Liver (tissue), 3 donors: ENCODE results near the gene GRID2IP.

Source experiments
- ATF3 ChIP-seq: IDR thresholded peaks from 2 replicates; pipeline ENCODE4 v1.6.1; 2016; ENCODE audit warnings: antibody characterized with exemption
- EGR1 ChIP-seq, 2 donors: IDR thresholded peaks; 2 replicates each; pipeline ENCODE4 v1.6.1; 2016 to 2018; ENCODE audit warnings: antibody characterized with exemption in 2 of 2, low read depth in 2 of 2
- HNF4A ChIP-seq, 2 donors: conservative IDR thresholded peaks; 2 replicates each; pipeline ENCODE4 v1.6.1; 2016; ENCODE audit warnings: antibody characterized with exemption in 2 of 2, mild to moderate bottlenecking in 2 of 2
- JUND ChIP-seq, 2 donors: IDR thresholded peaks; 2 replicates each; pipeline ENCODE4 v1.6.1; 2016; ENCODE audit warnings: antibody characterized with exemption in 2 of 2
- MAX ChIP-seq: IDR thresholded peaks from 2 replicates; pipeline ENCODE4 v1.6.1; 2016; ENCODE audit warnings: antibody characterized with exemption
- NR2F2 ChIP-seq: IDR thresholded peaks from 2 replicates; pipeline ENCODE4 v1.6.1; 2016; ENCODE audit warnings: antibody characterized with exemption
- RAD21 ChIP-seq, 2 donors: IDR thresholded peaks; 2 replicates each; pipeline ENCODE4 v1.6.1; 2016; ENCODE audit warnings: antibody characterized with exemption in 2 of 2, mild to moderate bottlenecking in 2 of 2
- SP1 ChIP-seq: IDR thresholded peaks from 2 replicates; pipeline ENCODE4 v1.6.1; 2018; ENCODE audit warnings: antibody characterized with exemption, mild to moderate bottlenecking
- TAF1 ChIP-seq: conservative IDR thresholded peaks from 2 replicates; pipeline ENCODE4 v1.6.1; 2016; ENCODE audit warnings: antibody characterized with exemption, mild to moderate bottlenecking
- YY1 ChIP-seq: IDR thresholded peaks from 2 replicates; pipeline ENCODE4 v1.6.1; 2016; ENCODE audit warnings: antibody characterized with exemption, mild to moderate bottlenecking
- TF ChIP-seq, protein P1 (sequence below): IDR thresholded peaks from 2 replicates; pipeline ENCODE4 v1.6.1; 2016; ENCODE audit warnings: antibody characterized with exemption
- TF ChIP-seq, protein P2 (sequence below): fragments of 150-350 bp; IDR thresholded peaks from 2 replicates; pipeline ENCODE4 v1.5.1; 2017; ENCODE audit warnings: improper control_type of control experiment, low read depth, low read length; ENCODE audit not compliant: missing input control
- TF ChIP-seq, protein P3 (sequence below): IDR thresholded peaks from 2 replicates; pipeline ENCODE4 v1.6.1; 2016; ENCODE audit warnings: antibody characterized with exemption, mild to moderate bottlenecking
- donor health status: healthy.
- donor health status: healthy.

GRCh38 chr7:6588566-6588965, 37.3 kb upstream of the GRID2IP start:
- TF ChIP-seq, protein P1, sequence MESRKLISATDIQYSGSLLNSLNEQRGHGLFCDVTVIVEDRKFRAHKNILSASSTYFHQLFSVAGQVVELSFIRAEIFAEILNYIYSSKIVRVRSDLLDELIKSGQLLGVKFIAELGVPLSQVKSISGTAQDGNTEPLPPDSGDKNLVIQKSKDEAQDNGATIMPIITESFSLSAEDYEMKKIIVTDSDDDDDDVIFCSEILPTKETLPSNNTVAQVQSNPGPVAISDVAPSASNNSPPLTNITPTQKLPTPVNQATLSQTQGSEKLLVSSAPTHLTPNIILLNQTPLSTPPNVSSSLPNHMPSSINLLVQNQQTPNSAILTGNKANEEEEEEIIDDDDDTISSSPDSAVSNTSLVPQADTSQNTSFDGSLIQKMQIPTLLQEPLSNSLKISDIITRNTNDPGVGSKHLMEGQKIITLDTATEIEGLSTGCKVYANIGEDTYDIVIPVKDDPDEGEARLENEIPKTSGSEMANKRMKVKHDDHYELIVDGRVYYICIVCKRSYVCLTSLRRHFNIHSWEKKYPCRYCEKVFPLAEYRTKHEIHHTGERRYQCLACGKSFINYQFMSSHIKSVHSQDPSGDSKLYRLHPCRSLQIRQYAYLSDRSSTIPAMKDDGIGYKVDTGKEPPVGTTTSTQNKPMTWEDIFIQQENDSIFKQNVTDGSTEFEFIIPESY, result no peak
- TF ChIP-seq, protein P2, sequence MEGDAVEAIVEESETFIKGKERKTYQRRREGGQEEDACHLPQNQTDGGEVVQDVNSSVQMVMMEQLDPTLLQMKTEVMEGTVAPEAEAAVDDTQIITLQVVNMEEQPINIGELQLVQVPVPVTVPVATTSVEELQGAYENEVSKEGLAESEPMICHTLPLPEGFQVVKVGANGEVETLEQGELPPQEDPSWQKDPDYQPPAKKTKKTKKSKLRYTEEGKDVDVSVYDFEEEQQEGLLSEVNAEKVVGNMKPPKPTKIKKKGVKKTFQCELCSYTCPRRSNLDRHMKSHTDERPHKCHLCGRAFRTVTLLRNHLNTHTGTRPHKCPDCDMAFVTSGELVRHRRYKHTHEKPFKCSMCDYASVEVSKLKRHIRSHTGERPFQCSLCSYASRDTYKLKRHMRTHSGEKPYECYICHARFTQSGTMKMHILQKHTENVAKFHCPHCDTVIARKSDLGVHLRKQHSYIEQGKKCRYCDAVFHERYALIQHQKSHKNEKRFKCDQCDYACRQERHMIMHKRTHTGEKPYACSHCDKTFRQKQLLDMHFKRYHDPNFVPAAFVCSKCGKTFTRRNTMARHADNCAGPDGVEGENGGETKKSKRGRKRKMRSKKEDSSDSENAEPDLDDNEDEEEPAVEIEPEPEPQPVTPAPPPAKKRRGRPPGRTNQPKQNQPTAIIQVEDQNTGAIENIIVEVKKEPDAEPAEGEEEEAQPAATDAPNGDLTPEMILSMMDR, result no peak
- TF ChIP-seq, protein P3, sequence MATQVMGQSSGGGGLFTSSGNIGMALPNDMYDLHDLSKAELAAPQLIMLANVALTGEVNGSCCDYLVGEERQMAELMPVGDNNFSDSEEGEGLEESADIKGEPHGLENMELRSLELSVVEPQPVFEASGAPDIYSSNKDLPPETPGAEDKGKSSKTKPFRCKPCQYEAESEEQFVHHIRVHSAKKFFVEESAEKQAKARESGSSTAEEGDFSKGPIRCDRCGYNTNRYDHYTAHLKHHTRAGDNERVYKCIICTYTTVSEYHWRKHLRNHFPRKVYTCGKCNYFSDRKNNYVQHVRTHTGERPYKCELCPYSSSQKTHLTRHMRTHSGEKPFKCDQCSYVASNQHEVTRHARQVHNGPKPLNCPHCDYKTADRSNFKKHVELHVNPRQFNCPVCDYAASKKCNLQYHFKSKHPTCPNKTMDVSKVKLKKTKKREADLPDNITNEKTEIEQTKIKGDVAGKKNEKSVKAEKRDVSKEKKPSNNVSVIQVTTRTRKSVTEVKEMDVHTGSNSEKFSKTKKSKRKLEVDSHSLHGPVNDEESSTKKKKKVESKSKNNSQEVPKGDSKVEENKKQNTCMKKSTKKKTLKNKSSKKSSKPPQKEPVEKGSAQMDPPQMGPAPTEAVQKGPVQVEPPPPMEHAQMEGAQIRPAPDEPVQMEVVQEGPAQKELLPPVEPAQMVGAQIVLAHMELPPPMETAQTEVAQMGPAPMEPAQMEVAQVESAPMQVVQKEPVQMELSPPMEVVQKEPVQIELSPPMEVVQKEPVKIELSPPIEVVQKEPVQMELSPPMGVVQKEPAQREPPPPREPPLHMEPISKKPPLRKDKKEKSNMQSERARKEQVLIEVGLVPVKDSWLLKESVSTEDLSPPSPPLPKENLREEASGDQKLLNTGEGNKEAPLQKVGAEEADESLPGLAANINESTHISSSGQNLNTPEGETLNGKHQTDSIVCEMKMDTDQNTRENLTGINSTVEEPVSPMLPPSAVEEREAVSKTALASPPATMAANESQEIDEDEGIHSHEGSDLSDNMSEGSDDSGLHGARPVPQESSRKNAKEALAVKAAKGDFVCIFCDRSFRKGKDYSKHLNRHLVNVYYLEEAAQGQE, result no peak
- TF ChIP-seq ATF3, result no peak
- no peak for TF ChIP-seq JUND (IDR thresholded peaks at IDR 0.05)
- no peak for TF ChIP-seq MAX
- TF ChIP-seq EGR1 (IDR thresholded peaks at IDR 0.05; ENCODE audit: low read depth in 2 of 2), result no peak
- TF ChIP-seq SP1, result no peak
- TF ChIP-seq TAF1, result no peak
- TF ChIP-seq YY1, result no peak
- TF ChIP-seq NR2F2, result no peak
- no peak for TF ChIP-seq HNF4A (conservative IDR thresholded peaks at IDR 0.05)
- no peak for TF ChIP-seq RAD21 (IDR thresholded peaks at IDR 0.05)
